Naive thymus-derived CD8-positive, alpha-beta T cell (primary cell): ENCODE data around the gene TSHZ3. TPM values are rescaled to one million over a fixed set of nuclear protein-coding genes. Genes with fewer than 3 reads are reported as not detected.

Source experiments
- ATAC-seq, 2 donors: fragments of 150-1000 bp; cut with Tn5 transposase in 1 of 2; sonication (Bioruptor Pico), chemical (Tn5 transposase) in 1 of 2; 1 replicate in 1 of 2; 2 replicates in 1 of 2; pipeline ENCODE4 v1.10.0; 2021; ENCODE audit warnings: mild to moderate bottlenecking in 2 of 2, moderate library complexity in 2 of 2
- POLR2A ChIA-PET: fragments of 350-600 bp; sonication (Branson Sonifier 250); formaldehyde crosslinking; loops from one replicate; lab custom pipeline; 2021; ENCODE audit warnings: antibody characterized with exemption; lab: Charles Lee
- DNase-seq, 10 donors: peaks; one replicate each; pipeline versions ENCODE4 v3.0.0 to v3.0.0-alpha.2; 2020 to 2022
- H3K27ac Mint-ChIP-seq, 10 donors: one replicate each; pipeline ENCODE4 v1.8.0; 2020 to 2022; ENCODE audit warnings: mild to moderate bottlenecking in 10 of 10, mixed read lengths in 10 of 10, moderate library complexity in 4 of 10, inconsistent platforms in 1 of 10
- H3K27me3 Mint-ChIP-seq, 5 donors: one replicate each; pipeline ENCODE4 v1.8.0; 2021 to 2022; ENCODE audit warnings: mixed read lengths in 5 of 5
- H3K36me3 Mint-ChIP-seq, 3 donors: one replicate each; pipeline ENCODE4 v1.8.0; 2020 to 2022; ENCODE audit warnings: mixed read lengths in 3 of 3, mild to moderate bottlenecking in 2 of 3, inconsistent platforms in 1 of 3
- H3K4me1 Mint-ChIP-seq, 4 donors: one replicate each; pipeline ENCODE4 v1.8.0; 2021 to 2022; ENCODE audit warnings: mixed read lengths in 4 of 4
- H3K4me3 Mint-ChIP-seq, 10 donors: one replicate each; pipeline ENCODE4 v1.8.0; 2020 to 2022; ENCODE audit warnings: mild to moderate bottlenecking in 10 of 10, mixed read lengths in 10 of 10, moderate library complexity in 6 of 10, inconsistent platforms in 1 of 10
- H3K9me3 Mint-ChIP-seq, 9 donors: one replicate each; pipeline ENCODE4 v1.8.0; 2020 to 2022; ENCODE audit warnings: mixed read lengths in 9 of 9, mild to moderate bottlenecking in 3 of 9, inconsistent platforms in 1 of 9, moderate library complexity in 1 of 9
- polyA plus RNA-seq, 3 donors: library from polyadenylated mRNA; unstranded; fragments of 300-500 nt; fragmentation: Illumina TruSeq; gene quantifications; one replicate each; pipeline ENCODE4 v1.2.3, GENCODE V29; 2021
- total RNA-seq, 8 experiments: library from RNA in 2 of 8; stranded (reverse) in 2 of 8; gene quantifications; one replicate each; pipeline ENCODE4 v1.2.3 and lab custom pipeline; 2021 to 2026

The TSHZ3 gene
- total and polyA plus RNA-seq, 5 experiments from 2014 or later: 0.09 TPM; not detected in 4

- POLR2A ChIA-PET: no interaction called here
- no peaks in the 10 kb centered on the region for H3K36me3 Mint-ChIP-seq
- no peak for ATAC-seq
- H3K9me3 Mint-ChIP-seq: no peaks in the 10 kb centered on the region
- no peak overlapping the region for H3K4me3 Mint-ChIP-seq
- peaks cover 2 to 30% (median 6%) of the 10 kb centered on the region in 5 donors for H3K27me3 Mint-ChIP-seq
- no peak overlapping the region for H3K27ac Mint-ChIP-seq
- no peak for DNase-seq
- H3K4me1 Mint-ChIP-seq: no peaks in the 10 kb centered on the region
These were observed 100.0 kb downstream of the TSHZ3 start for GRCh38 chr19:31249217-31249616.

- POLR2A ChIA-PET: no interaction called here
- no peaks in the 10 kb centered on the region for H3K4me1 Mint-ChIP-seq
- no peak for ATAC-seq
- peaks cover 0 to 2% (median 0%) of the 10 kb centered on the region in 3 donors for H3K36me3 Mint-ChIP-seq
- no peak overlapping the region for H3K27ac Mint-ChIP-seq
- H3K4me3 Mint-ChIP-seq: no peak overlapping the region
- no peak for DNase-seq
- peaks cover 0 to 7% (median 2%) of the 10 kb centered on the region in 9 donors for H3K9me3 Mint-ChIP-seq
- H3K27me3 Mint-ChIP-seq: peaks cover 7 to 15% (median 10%) of the 10 kb centered on the region in 5 donors
These were observed 113.4 kb downstream of the TSHZ3 start for GRCh38 chr19:31235806-31236205.

- DNase-seq (no peak), ATAC-seq (no peak)
- no peaks in the 10 kb centered on the region for H3K4me1 Mint-ChIP-seq
- H3K27ac Mint-ChIP-seq: no peak overlapping the region
- no peaks in the 10 kb centered on the region for H3K36me3 Mint-ChIP-seq
- no peak overlapping the region for H3K4me3 Mint-ChIP-seq
- POLR2A ChIA-PET: no interaction called here
- H3K9me3 Mint-ChIP-seq: no peaks in the 10 kb centered on the region
- peaks cover 5 to 13% (median 10%) of the 10 kb centered on the region in 5 donors for H3K27me3 Mint-ChIP-seq
These were observed 115.9 kb downstream of the TSHZ3 start for GRCh38 chr19:31233295-31233800.

GRCh38 chr19:31232871-31233270, 116.4 kb downstream of the TSHZ3 start:
- no peak for ATAC-seq
- no peaks in the 10 kb centered on the region for H3K9me3 Mint-ChIP-seq
- no peak overlapping the region for H3K27ac Mint-ChIP-seq
- no peaks in the 10 kb centered on the region for H3K4me1 Mint-ChIP-seq
- H3K27me3 Mint-ChIP-seq: peaks cover 5 to 12% (median 10%) of the 10 kb centered on the region in 5 donors
- H3K4me3 Mint-ChIP-seq: no peak overlapping the region
- POLR2A ChIA-PET: no interaction called here
- H3K36me3 Mint-ChIP-seq: no peaks in the 10 kb centered on the region
- no peak for DNase-seq

GRCh38 chr19:31232180-31232579, 117.1 kb downstream of the TSHZ3 start:
- no peaks in the 10 kb centered on the region for H3K9me3 Mint-ChIP-seq
- POLR2A ChIA-PET: no interaction called here
- ATAC-seq (no peak), DNase-seq (no peak)
- no peaks in the 10 kb centered on the region for H3K36me3 Mint-ChIP-seq
- H3K27me3 Mint-ChIP-seq: peaks cover 8 to 17% (median 12%) of the 10 kb centered on the region in 5 donors
- H3K4me3 Mint-ChIP-seq: no peak overlapping the region
- H3K4me1 Mint-ChIP-seq: no peaks in the 10 kb centered on the region
- H3K27ac Mint-ChIP-seq: no peak overlapping the region

GRCh38 chr19:31231237-31231636, 118.0 kb downstream of the TSHZ3 start:
- POLR2A ChIA-PET: no interaction called here
- peaks cover 0 to 7% (median 0%) of the 10 kb centered on the region in 9 donors for H3K9me3 Mint-ChIP-seq
- DNase-seq (no peak), ATAC-seq (no peak)
- peaks cover 8 to 17% (median 9%) of the 10 kb centered on the region in 5 donors for H3K27me3 Mint-ChIP-seq
- no peaks in the 10 kb centered on the region for H3K4me1 Mint-ChIP-seq
- H3K36me3 Mint-ChIP-seq: no peaks in the 10 kb centered on the region
- H3K4me3 Mint-ChIP-seq: no peak overlapping the region
- H3K27ac Mint-ChIP-seq: no peak overlapping the region

GRCh38 chr19:31226151-31226935, 122.9 kb downstream of the TSHZ3 start:
- no peak for DNase-seq
- Mint-ChIP-seq H3K27ac (no peak overlapping the region), H3K36me3 (no peaks in the 10 kb centered on the region), H3K4me1 (no peaks in the 10 kb centered on the region), H3K4me3 (no peak overlapping the region), H3K9me3 (peaks cover 0 to 10% (median 0%) of the 10 kb centered on the region in 9 donors), H3K27me3 (peaks cover 0 to 11% (median 6%) of the 10 kb centered on the region in 5 donors)
- no peak for ATAC-seq
- POLR2A ChIA-PET: no interaction called here
